NCI-H774 (cell line): ENCODE results near the gene PLA2G2D.

Experiments used
- DNase-seq: peaks from one replicate; lab custom pipeline; 2025; lab: John Stamatoyannopoulos, UW

PLA2G2D gene

GRCh38 chr1:20114021-20114648, 5.2 kb downstream of the PLA2G2D start:
- DNase-seq, result no peak

- no peak for DNase-seq
These were observed 6.9 kb downstream of the PLA2G2D start for GRCh38 chr1:20112279-20113000.

GRCh38 chr1:20111452-20111851, 7.9 kb downstream of the PLA2G2D start:
- DNase-seq, result no peak

GRCh38 chr1:20110679-20111078, 8.7 kb downstream of the PLA2G2D start:
- no peak for DNase-seq

GRCh38 chr1:20109223-20109856, 10.0 kb downstream of the PLA2G2D start:
- no peak for DNase-seq

GRCh38 chr1:20108366-20109123, 10.8 kb downstream of the PLA2G2D start:
- no peak for DNase-seq

GRCh38 chr1:20107796-20108195, 11.5 kb downstream of the PLA2G2D start:
- DNase-seq, result no peak

GRCh38 chr1:20107351-20107750, 12.0 kb downstream of the PLA2G2D start:
- DNase-seq, result no peak

- DNase-seq, result no peak
These were observed 13.5 kb downstream of the PLA2G2D start for GRCh38 chr1:20105856-20106255.

GRCh38 chr1:20102875-20103274, 16.5 kb downstream of the PLA2G2D start:
- no peak for DNase-seq

GRCh38 chr1:20100632-20101355, 18.5 kb downstream of the PLA2G2D start:
- no peak for DNase-seq

- DNase-seq, result no peak
These were observed 19.8 kb downstream of the PLA2G2D start for GRCh38 chr1:20099533-20099932.

GRCh38 chr1:20096840-20097447, 22.4 kb downstream of the PLA2G2D start:
- no peak for DNase-seq

- DNase-seq, result no peak
These were observed 23.5 kb downstream of the PLA2G2D start for GRCh38 chr1:20095564-20096434.

GRCh38 chr1:20093940-20094391, 25.4 kb downstream of the PLA2G2D start:
- DNase-seq, result no peak

- no peak for DNase-seq
These were observed 26.0 kb downstream of the PLA2G2D start for GRCh38 chr1:20093303-20093702.

GRCh38 chr1:20090641-20091040, 28.7 kb downstream of the PLA2G2D start:
- no peak for DNase-seq

GRCh38 chr1:20090119-20090518, 29.2 kb downstream of the PLA2G2D start:
- DNase-seq, result no peak

- DNase-seq, result no peak
These were observed 29.8 kb downstream of the PLA2G2D start for GRCh38 chr1:20089328-20090077.

GRCh38 chr1:20087668-20088067, 31.7 kb downstream of the PLA2G2D start:
- no peak for DNase-seq
